ENCODE measurements around the gene MYH15. TPM values are rescaled to one million over a fixed set of nuclear protein-coding genes. Genes with fewer than 3 reads are reported as not detected.

MYH15 gene
- total RNA-seq, 2 donors from 2014 or later = 0.07 to 0.15 TPM

GRCh38 chr3:108450444-108450843 lies 60.0 kb downstream of the MYH15 start:
- Mint-ChIP-seq H3K36me3 (ENCODE audit: low read depth) (no peaks in the 10 kb centered on the region), H3K4me3 (no peak overlapping the region), H3K4me1 (peaks cover 16% of the 10 kb centered on the region), H3K9me3 (peaks cover 25% of the 10 kb centered on the region), H3K27me3 (ENCODE audit: insufficient read depth) (no peaks in the 10 kb centered on the region), H3K27ac (no peak overlapping the region)
- Histone ChIP-seq H3K27ac (ENCODE audit: low read depth, low read length) (no peak overlapping the region), H3K9ac (ENCODE audit: extremely low read depth, low read length, poor library complexity, severe bottlenecking) (no peak overlapping the region), H3K9me3 (ENCODE audit: control insufficient read depth, low read length) (peaks cover 25% of the 10 kb centered on the region), H3K27me3 (ENCODE audit: control insufficient read depth, insufficient read depth, low read length, poor library complexity, severe bottlenecking) (no peaks in the 10 kb centered on the region), H3K36me3 (ENCODE audit: control insufficient read depth, insufficient read depth, low read length) (no peaks in the 10 kb centered on the region), H3K4me1 (ENCODE audit: control insufficient read depth, insufficient read depth, low read length) (no peaks in the 10 kb centered on the region), H3K4me3 (ENCODE audit: low read length) (no peak overlapping the region)
- TF ChIP-seq, protein P1, sequence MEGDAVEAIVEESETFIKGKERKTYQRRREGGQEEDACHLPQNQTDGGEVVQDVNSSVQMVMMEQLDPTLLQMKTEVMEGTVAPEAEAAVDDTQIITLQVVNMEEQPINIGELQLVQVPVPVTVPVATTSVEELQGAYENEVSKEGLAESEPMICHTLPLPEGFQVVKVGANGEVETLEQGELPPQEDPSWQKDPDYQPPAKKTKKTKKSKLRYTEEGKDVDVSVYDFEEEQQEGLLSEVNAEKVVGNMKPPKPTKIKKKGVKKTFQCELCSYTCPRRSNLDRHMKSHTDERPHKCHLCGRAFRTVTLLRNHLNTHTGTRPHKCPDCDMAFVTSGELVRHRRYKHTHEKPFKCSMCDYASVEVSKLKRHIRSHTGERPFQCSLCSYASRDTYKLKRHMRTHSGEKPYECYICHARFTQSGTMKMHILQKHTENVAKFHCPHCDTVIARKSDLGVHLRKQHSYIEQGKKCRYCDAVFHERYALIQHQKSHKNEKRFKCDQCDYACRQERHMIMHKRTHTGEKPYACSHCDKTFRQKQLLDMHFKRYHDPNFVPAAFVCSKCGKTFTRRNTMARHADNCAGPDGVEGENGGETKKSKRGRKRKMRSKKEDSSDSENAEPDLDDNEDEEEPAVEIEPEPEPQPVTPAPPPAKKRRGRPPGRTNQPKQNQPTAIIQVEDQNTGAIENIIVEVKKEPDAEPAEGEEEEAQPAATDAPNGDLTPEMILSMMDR (conservative IDR thresholded peaks at IDR 0.05) = no peak
- WGBS, 2 experiments (ENCODE audit: insufficient coverage in 1 of 2, insufficient read length in 1 of 2) = 73% methylated on average over 1 of the region's 2 CpGs; no CpG with 5 or more reads in 1 of the 2 experiments
- no peak for DNase-seq

- Mint-ChIP-seq H3K9me3 (peaks cover 25% of the 10 kb centered on the region), H3K4me3 (no peak overlapping the region), H3K27me3 (ENCODE audit: insufficient read depth) (no peaks in the 10 kb centered on the region), H3K27ac (no peak overlapping the region), H3K36me3 (ENCODE audit: low read depth) (no peaks in the 10 kb centered on the region), H3K4me1 (peaks cover 6% of the 10 kb centered on the region)
- no peaks in the 10 kb centered on the region for H3K4me1 ChIP-seq (ENCODE audit: control insufficient read depth, insufficient read depth, low read length)
- WGBS, 2 experiments (ENCODE audit: insufficient coverage in 1 of 2, insufficient read length in 1 of 2) = 100% methylated on average over 1 of the region's 1 CpG; no CpG with 5 or more reads in 1 of the 2 experiments
- H3K27me3 ChIP-seq (ENCODE audit: control insufficient read depth, insufficient read depth, low read length, poor library complexity, severe bottlenecking) = no peaks in the 10 kb centered on the region
- H3K9me3 ChIP-seq (ENCODE audit: control insufficient read depth, low read length) = peaks cover 25% of the 10 kb centered on the region
- no peak overlapping the region for H3K9ac ChIP-seq (ENCODE audit: extremely low read depth, low read length, poor library complexity, severe bottlenecking)
- no peak overlapping the region for H3K27ac ChIP-seq (ENCODE audit: low read depth, low read length)
- no peak for DNase-seq
- TF ChIP-seq, protein P1 (conservative IDR thresholded peaks at IDR 0.05) = no peak
- no peak overlapping the region for H3K4me3 ChIP-seq (ENCODE audit: low read length)
- H3K36me3 ChIP-seq (ENCODE audit: control insufficient read depth, insufficient read depth, low read length) = no peaks in the 10 kb centered on the region
These were observed 61.8 kb downstream of the MYH15 start for GRCh38 chr3:108448593-108448992.

DNA sequence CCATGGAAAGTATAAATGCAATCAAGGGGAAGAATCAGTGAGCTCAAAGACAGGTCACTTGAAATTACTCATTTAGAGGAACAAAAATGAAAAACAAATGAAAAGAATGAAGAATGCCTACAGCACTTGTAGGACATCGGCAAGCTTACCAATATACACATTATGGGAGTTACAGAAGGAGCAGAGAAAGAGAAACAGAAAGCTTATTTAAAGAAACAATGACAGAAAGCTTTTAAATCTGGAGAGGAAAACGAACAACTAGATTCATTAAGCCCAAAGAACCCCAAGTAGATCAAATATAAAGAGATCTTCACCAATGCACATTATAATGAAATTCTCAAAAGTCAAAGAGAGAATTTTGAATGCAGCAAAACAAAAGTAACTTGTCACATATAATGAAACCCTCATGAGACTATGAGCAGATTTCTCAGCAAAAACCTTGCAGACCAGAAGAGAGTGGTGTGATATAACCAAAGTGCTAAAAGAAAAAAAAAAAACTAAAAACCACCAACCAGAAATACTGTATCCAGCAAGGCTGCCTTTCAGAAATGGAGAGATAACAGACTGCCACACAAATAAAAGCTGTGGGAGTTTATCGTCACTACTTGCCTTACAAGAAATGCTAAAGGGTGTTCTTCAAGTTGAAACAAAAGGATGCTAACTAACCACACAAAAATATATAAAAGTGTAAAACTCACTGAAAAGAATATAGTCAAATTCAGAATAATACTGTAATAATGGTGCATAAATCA lies 63.1 kb downstream of the MYH15 start:
- WGBS, 2 experiments (ENCODE audit: insufficient coverage in 1 of 2, insufficient read length in 1 of 2) = 97% methylated on average over 3 of the region's 3 CpGs; no CpG with 5 or more reads in 1 of the 2 experiments
- no peak overlapping the region for H3K27ac Mint-ChIP-seq
- no peaks in the 10 kb centered on the region for H3K4me1 Mint-ChIP-seq
- no peak overlapping the region for H3K4me3 Mint-ChIP-seq
- no peak overlapping the region for H3K27ac ChIP-seq (ENCODE audit: low read depth, low read length)
- H3K9ac ChIP-seq (ENCODE audit: extremely low read depth, low read length, poor library complexity, severe bottlenecking) = no peak overlapping the region
- H3K4me3 ChIP-seq (ENCODE audit: low read length) = no peak overlapping the region
- peaks cover 25% of the 10 kb centered on the region for H3K9me3 Mint-ChIP-seq
- peaks cover 25% of the 10 kb centered on the region for H3K9me3 ChIP-seq (ENCODE audit: control insufficient read depth, low read length)
- TF ChIP-seq, protein P1 (conservative IDR thresholded peaks at IDR 0.05) = no peak
- no peaks in the 10 kb centered on the region for H3K27me3 Mint-ChIP-seq (ENCODE audit: insufficient read depth)
- no peaks in the 10 kb centered on the region for H3K27me3 ChIP-seq (ENCODE audit: control insufficient read depth, insufficient read depth, low read length, poor library complexity, severe bottlenecking)
- H3K36me3 ChIP-seq (ENCODE audit: control insufficient read depth, insufficient read depth, low read length) = no peaks in the 10 kb centered on the region
- DNase-seq = no peak
- no peaks in the 10 kb centered on the region for H3K4me1 ChIP-seq (ENCODE audit: control insufficient read depth, insufficient read depth, low read length)
- no peaks in the 10 kb centered on the region for H3K36me3 Mint-ChIP-seq (ENCODE audit: low read depth)
